NCI-H146 (cell line): ENCODE measurements around the gene IZUMO1.

ENCODE experiments used
- DNase-seq: peaks from one replicate; lab custom pipeline; 2025; lab: John Stamatoyannopoulos, UW

Gene IZUMO1

DNA sequence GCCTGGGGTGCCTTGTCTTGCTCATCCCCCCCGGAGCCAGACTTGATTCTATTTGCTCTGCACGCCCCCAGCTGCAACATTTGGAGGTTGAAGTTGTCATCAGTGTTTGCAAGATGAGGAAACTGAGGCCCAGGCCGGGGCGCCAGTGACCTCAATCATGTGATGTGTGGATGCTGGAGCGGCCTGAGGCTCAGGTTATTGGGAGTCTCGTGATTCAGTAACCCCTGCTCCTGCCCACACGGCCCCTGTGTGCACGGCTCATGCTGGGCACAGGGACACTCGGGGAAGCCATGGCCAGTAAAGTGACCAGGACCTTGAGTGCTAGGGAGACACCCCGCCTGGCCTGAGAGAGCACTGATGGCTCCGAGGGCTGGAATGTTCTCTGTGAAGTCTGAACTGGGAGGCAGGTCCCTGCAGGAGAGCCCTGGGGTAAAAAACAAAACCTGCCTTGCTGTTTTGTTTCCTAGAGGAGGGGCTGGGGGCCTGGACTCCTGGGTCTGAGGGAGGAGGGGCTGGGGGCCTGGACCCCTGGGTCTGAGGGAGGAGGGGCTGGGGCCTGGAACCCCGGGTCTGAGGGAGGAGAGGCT, 10.5 kb upstream of the IZUMO1 start:
- DNase-seq: no peak

- no peak for DNase-seq
Measured at GRCh38 chr19:48756686-48757085, 10.0 kb upstream of the IZUMO1 start.

DNA sequence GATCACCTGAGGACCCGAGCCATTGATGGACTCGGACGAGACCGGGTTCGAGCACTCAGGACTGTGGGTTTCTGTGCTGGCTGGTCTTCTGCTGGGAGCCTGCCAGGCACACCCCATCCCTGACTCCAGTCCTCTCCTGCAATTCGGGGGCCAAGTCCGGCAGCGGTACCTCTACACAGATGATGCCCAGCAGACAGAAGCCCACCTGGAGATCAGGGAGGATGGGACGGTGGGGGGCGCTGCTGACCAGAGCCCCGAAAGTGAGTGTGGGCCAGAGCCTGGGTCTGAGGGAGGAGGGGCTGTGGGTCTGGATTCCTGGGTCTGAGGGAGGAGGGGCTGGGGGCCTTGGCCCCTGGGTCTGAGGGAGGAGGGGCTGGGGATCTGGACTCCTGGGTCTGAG, 9.5 kb upstream of the IZUMO1 start:
- no peak for DNase-seq

DNA sequence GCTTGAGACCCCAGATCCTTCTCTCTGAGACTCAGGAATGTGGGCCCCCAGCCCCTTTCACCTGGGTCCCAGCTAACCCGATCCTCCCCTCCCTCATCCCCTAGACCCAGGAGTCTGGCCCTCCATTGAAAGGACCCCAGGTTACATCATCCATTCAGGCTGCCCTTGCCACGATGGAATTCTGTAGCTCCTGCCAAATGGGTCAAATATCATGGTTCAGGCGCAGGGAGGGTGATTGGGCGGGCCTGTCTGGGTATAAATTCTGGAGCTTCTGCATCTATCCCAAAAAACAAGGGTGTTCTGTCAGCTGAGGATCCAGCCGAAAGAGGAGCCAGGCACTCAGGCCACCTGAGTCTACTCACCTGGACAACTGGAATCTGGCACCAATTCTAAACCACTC, 9.1 kb upstream of the IZUMO1 start:
- no peak for DNase-seq

GRCh38 chr19:48755084-48755641, 8.5 kb upstream of the IZUMO1 start, which contains the start of gene FGF21:
Gene FGF21 (plus strand): TSS chr19:48755524. CDS start chr19:48756237, 713 bp downstream.
- DNase-seq: peak; percentile 32

- DNase-seq: peak; percentile 98
Measured at GRCh38 chr19:48752496-48753365, 6.0 kb upstream of the IZUMO1 start, which contains the start of gene FUT1. Gene FUT1 (minus strand): TSS chr19:48752641. CDS start chr19:48751281, 1,360 bp downstream.

DNA sequence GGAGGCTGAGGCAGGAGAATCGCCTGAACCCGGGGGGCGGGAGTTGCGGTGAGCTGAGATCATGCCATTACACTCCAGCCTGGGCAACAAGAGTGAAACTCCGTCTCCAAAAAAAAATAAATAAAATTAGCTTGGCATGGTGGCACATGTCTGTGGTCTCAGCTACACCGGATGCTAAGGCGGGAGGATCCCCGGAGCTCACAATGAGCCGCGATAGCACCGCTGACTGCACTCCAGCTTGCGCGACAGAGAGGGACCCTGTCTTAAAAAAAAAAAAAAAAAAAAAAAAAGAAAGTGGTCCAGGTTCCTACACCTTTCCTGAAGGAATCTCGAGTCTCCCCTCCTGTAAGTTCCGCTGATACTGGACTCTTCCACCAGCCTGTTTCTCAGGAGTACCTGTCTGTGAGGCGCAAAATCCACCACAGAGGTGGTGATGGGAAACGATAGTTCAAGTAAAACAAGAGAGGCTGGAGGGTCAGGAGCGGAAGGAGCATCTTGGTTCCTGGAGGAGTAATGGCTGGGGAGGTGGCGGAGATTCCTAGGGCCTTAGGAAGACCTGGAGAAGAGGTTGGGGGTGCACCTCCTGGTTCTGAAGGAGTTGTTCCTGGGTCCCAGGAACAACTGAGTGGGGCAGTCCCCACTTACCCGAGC, 5.3 kb upstream of the IZUMO1 start:
- no peak for DNase-seq

DNA sequence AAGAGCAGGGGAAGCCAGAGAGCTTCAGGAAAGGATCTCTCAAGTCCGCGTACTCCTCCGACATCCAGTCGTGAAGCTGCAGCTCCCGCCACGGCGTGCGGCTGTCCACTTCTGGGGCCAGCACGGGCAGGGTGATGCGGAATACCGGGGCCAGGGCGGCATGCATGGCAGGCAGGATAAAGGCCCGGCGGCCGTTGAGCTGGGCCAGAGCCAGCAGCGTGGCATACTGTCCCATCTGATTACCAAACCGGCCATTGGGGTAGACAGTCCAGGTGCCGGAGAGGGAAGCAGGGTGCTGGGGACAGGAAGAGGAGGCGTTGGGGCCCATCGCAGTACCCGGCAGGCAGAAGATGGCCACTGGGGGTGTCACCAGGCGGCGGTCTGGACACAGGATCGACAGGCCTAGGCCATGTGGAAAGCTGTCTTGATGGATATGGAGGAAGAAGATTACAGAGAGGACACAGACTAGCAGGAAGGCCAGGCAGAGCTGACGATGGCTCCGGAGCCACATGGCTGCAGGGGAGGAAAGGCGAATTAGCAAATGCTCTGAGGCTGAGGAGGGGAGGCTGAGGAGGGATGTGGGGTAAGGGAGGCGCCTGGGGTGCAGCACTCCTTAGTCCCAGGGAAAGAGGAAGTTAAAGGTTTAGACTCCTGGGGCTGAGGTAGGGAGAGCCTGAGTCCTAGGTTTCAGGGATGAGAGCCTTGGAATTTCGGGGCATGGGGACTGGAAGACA, 4.2 kb upstream of the IZUMO1 start:
- no peak for DNase-seq

GRCh38 chr19:48750351-48750750, 3.6 kb upstream of the IZUMO1 start:
- DNase-seq: no peak

DNA sequence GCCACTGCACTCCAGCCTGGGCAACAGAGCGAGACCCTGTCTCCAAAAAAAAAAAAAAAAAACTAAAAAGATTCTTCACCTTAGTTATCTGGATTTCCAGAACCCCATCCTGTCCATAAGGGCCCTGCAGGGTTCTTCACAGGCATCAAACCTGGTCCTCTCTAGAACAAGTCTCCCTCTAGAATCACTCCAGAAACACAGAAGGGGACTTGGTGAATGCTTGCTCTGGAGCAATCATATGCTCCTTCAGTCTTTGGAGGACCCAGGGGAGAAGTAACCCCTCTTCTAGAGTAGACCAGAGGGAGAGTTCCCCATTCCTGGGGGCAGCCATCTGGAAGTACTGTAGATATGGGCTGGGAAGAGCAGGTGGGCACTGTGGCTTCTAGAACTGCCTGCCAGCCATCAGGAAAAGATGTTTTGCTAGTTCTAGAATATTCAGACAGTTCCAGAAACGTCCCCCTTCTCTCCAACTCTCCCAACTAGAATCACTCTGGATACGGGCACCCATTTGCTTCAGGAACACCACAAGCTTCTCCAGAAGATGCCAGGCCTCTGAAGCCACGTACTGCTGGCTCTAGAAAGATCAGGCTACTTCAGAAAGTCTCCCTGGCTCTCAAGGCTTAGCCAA, 3.0 kb upstream of the IZUMO1 start:
- no peak for DNase-seq

GRCh38 chr19:48746110-48746509, 599 bp downstream of the IZUMO1 start:
- DNase-seq: no peak

DNA sequence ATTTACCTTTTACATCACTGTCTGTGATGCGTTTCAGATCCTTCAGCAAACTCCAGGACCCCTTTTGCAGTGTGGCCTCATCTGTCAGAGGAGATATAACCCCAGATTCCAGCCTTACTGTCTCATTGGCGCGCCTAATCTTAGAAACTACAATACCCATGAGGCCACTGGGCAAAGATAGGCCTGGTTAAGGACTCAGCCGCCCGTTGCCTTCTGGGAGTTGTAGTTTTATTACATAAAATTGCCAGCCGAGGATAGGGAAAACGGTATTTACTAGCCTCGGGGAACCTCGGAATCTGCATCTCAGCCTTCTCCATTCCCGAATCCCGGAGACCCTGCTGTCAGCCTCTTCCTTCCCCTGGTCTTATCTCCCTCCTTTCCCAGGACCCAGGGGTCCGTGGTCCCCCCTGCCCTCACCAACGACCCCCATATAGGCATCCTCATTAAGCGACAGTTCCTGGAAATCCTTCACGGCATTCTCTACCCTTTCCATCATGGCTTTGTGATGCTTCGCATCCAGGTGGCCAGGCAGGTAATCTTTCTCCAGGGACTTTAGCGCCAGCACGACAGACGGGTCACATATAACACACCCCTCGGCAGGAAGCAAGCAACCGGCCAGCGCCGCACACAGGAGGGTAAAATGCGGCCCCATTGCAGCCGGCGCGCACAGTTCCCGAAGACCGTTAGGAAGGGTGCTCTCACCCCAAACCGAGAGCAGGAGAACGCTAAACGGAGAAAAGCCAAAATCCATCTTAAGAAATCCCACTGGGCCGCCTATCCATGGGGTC, 1.3 kb downstream of the IZUMO1 start:
- peak; percentile 47 for DNase-seq

GRCh38 chr19:48742096-48742495, 4.6 kb downstream of the IZUMO1 start:
- DNase-seq: no peak

GRCh38 chr19:48741129-48741999, 5.3 kb downstream of the IZUMO1 start:
- no peak for DNase-seq

DNA sequence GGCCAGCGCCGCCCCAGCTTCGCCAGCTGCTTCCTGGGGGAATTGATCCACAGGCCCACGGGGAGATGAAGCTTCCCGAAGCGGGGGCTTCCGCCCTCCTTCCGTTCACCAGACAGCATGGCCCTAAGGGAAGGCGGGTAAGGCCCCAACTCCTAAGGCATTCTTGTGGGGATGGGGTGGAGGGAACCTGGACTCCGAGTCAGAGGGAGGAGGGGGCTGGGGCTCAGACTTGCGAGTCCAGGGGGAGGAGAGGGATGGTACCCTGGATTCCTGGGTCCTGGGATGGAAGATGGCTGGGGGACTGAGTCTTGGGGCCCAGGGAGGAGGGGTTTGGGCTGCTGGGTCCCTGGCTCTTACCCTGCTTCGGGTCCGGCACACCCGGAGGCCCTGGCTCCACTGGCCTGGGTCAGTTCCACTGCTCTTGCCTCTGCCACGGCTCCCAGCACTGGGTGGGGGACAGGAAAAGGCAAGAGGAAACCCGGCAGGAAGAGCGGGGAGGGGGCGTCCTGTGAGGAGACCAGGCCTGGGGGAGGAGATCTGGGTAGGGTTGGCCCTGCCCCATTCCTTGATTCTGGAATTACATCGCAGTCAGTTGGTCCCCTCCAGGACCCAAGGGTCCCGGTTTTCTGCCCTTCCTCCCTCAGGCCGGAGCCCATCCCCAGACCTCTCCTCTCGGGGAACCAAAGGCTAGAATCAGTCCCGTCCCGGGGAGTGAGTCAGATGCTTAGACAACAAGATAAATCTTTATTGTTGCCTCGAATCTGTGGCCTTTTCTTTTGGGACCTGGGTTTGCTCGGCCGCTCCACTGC, 6.3 kb downstream of the IZUMO1 start, which contains the start of gene RASIP1:
Gene RASIP1, minus strand, starts transcription at position 447 of the 809 bp plus-strand sequence. Its CDS starts 328 bp downstream, at position 119.
- DNase-seq: no peak

- DNase-seq: peak; percentile 67
Measured at GRCh38 chr19:48739404-48740163, 7.1 kb downstream of the IZUMO1 start.

DNA sequence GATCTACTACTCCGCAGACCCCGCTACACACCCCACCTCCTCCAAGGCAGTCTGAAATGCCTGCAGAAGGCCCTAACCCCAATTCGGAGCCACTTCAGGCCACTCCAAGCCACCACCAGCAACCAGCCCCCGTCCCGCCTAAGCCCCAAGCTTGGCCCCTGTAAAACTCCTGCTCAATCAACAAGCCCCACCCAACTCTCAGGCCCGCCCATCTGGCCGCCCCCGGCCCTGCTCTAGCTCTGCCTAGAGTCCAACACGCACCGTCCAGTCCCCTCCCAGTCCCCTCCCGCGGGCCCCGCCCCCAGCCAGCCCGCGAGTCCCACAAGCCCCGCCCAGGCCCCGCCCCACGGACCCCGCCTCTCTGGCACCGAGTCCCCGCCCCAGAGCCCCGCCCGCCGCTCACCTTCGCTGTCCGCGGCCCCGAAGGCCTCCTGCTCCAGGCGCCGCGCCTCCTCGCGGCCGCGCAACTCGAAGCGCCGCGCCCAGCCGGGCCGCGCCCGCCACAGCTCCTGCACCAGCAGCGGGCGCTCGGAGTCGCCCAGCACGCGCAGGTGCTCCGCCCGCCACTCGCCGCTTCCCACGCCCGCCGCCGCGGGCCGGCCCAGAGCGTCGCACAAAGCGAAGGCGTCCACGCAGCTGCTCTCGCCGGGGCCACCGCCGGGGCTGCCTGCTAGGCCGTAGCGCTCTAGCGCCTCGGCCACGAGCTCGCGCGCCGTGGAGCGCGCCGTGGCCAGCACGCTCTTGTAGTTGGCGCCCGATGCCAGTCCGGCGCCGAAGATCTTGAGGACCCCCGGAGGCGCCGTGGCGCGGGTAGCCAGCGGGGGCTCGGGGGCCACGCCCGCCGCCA, 7.9 kb downstream of the IZUMO1 start:
- DNase-seq: peak; percentile 96
